ENCODE data around the gene LTB.

Gene LTB

GRCh38 chr6:31624070-31624469, 41.8 kb upstream of the LTB start:
- H3K27ac ChIP-seq: no peak overlapping the region
- TF ChIP-seq CTCF (IDR thresholded peaks at IDR 0.05) (no peak), ZFX (IDR thresholded peaks at IDR 0.05; ENCODE audit: borderline replicate concordance) (no peak)

GRCh38 chr6:31622684-31623091, 40.5 kb upstream of the LTB start:
- peak overlapping the region; percentile 96 for H3K27ac ChIP-seq
- TF ChIP-seq CTCF (IDR thresholded peaks at IDR 0.05) (no peak), ZFX (IDR thresholded peaks at IDR 0.05; ENCODE audit: borderline replicate concordance) (no peak)

- H3K27ac ChIP-seq: peak overlapping the region; percentile 96
- TF ChIP-seq CTCF (IDR thresholded peaks at IDR 0.05) (no peak), ZFX (IDR thresholded peaks at IDR 0.05; ENCODE audit: borderline replicate concordance) (no peak)
Measured at GRCh38 chr6:31621991-31622390, 39.8 kb upstream of the LTB start.

- TF ChIP-seq ZFX (IDR thresholded peaks at IDR 0.05; ENCODE audit: borderline replicate concordance) (no peak), CTCF (IDR thresholded peaks at IDR 0.05) (no peak)
- H3K27ac ChIP-seq: peak overlapping the region; percentile 96
Measured at GRCh38 chr6:31621320-31621939, 39.2 kb upstream of the LTB start.

- TF ChIP-seq ZFX (IDR thresholded peaks at IDR 0.05; ENCODE audit: borderline replicate concordance) (no peak), CTCF (IDR thresholded peaks at IDR 0.05) (no peak)
- H3K27ac ChIP-seq: peak within 1 kb of the TSS; percentile 96
Measured at GRCh38 chr6:31620586-31621319, 38.5 kb upstream of the LTB start, which contains the start of gene PRRC2A. TSS of gene PRRC2A (plus strand) at chr6:31620715. CDS start at chr6:31622790, 2,075 bp downstream.

- peak overlapping the region; percentile 96 for H3K27ac ChIP-seq
- no peak for TF ChIP-seq CTCF (IDR thresholded peaks at IDR 0.05)
- no peak for TF ChIP-seq ZFX (IDR thresholded peaks at IDR 0.05; ENCODE audit: borderline replicate concordance)
Measured at GRCh38 chr6:31619805-31620585, 37.8 kb upstream of the LTB start.

All from 22Rv1 (cell line).